OCI-LY7 (cell line): ENCODE measurements around the gene SLC22A9. TPM values are rescaled to one million over a fixed set of nuclear protein-coding genes. Genes with fewer than 3 reads are reported as not detected.
"Not testable (repeated sequence)": the region's sequence is repeated elsewhere in the genome, so short reads cannot be mapped to it uniquely, and the experiment has no call there.

Experiments
- BruUV-seq: library from RNA; stranded (reverse); fragments of 400-500 nt; replicated peaks from 2 replicates; lab custom pipeline; 2021; lab: Mats Ljungman, UMichigan
- CTCF ChIA-PET: fragments of 300-600 bp; sonication (Branson Sonifier 250); formaldehyde crosslinking; loops from one replicate; lab custom pipeline; 2022; ENCODE audit warnings: antibody characterized with exemption; ENCODE audit not compliant: unreplicated experiment; lab: Charles Lee
- POLR2A ChIA-PET: fragments of 300-600 bp; sonication (Branson Sonifier 250); formaldehyde crosslinking; loops from one replicate; lab custom pipeline; 2022; ENCODE audit warnings: antibody characterized with exemption; lab: Charles Lee
- DNase-seq: peaks from one replicate; pipeline ENCODE4 v3.0.0-alpha.2; 2015; ENCODE audit warnings: low spot score
- H2AFZ ChIP-seq: fragments of 200-600 bp; sonication (generic), shearing (Covaris generic); 2 replicates; pipeline ENCODE4 v1.6.1; 2014; ENCODE audit warnings: mild to moderate bottlenecking, antibody characterized with exemption, low read length, moderate library complexity
- H3K27ac ChIP-seq: fragments of 200-600 bp; sonication (generic); 2 replicates; pipeline ENCODE4 v1.5.1; 2014; ENCODE audit warnings: mixed run types, low read depth, mild to moderate bottlenecking, moderate library complexity, low read length, inconsistent platforms; ENCODE audit not compliant: poor library complexity, severe bottlenecking
- H3K36me3 ChIP-seq: fragments of 200-600 bp; sonication (generic); 2 replicates; pipeline ENCODE4 v1.6.1; 2014; ENCODE audit warnings: mild to moderate bottlenecking, antibody characterized with exemption, low read length, moderate library complexity, mixed read lengths; ENCODE audit not compliant: insufficient read depth
- H3K4me1 ChIP-seq: fragments of 200-600 bp; sonication (generic); 2 replicates; pipeline ENCODE4 v1.5.1; 2014; ENCODE audit warnings: mild to moderate bottlenecking, low read length; ENCODE audit not compliant: insufficient read depth, poor library complexity, severe bottlenecking
- H3K4me2 ChIP-seq: fragments of 200-600 bp; sonication (generic); 2 replicates; pipeline ENCODE4 v1.6.1; 2014; ENCODE audit warnings: mild to moderate bottlenecking, low read length
- H3K4me3 ChIP-seq: fragments of 200-600 bp; sonication (generic); 2 replicates; pipeline ENCODE4 v1.5.1; 2014; ENCODE audit warnings: mild to moderate bottlenecking, low read depth, low read length; ENCODE audit not compliant: poor library complexity, severe bottlenecking
- H3K79me2 ChIP-seq: fragments of 200-600 bp; sonication (generic); 2 replicates; pipeline ENCODE4 v1.6.1; 2016; ENCODE audit warnings: low read depth, mild to moderate bottlenecking, low read length, moderate library complexity, mixed read lengths; ENCODE audit not compliant: insufficient read depth
- H3K9me2 ChIP-seq: fragments of 200-600 bp; sonication (generic); 2 replicates; pipeline ENCODE4 v1.6.1; 2016; ENCODE audit warnings: mild to moderate bottlenecking, low read length, mixed read lengths; ENCODE audit not compliant: insufficient read depth
- H3K9me3 ChIP-seq: fragments of 200-600 bp; sonication (generic); 2 replicates; pipeline ENCODE4 v1.6.1; 2014; ENCODE audit warnings: mild to moderate bottlenecking, mixed run types, low read length, mixed read lengths
- H4K20me1 ChIP-seq: fragments of 200-600 bp; sonication (generic); 2 replicates; pipeline ENCODE4 v1.6.1; 2014; ENCODE audit warnings: mild to moderate bottlenecking, antibody characterized with exemption, low read length, moderate library complexity, mixed read lengths; ENCODE audit not compliant: insufficient read depth
- CTCF ChIP-seq: fragments of 200-600 bp; sonication (generic); conservative IDR thresholded peaks from 2 replicates; pipeline ENCODE4 v1.5.1; 2014; ENCODE audit warnings: mild to moderate bottlenecking, antibody characterized with exemption, low read length, moderate library complexity, mixed read lengths
- EZH2phosphoT487 ChIP-seq: fragments of 200-600 bp; sonication (generic); IDR thresholded peaks from 2 replicates; pipeline ENCODE4 v1.6.1; 2018; ENCODE audit warnings: low read depth, borderline replicate concordance, mild to moderate bottlenecking, mixed run types, antibody characterized with exemption, low read length, moderate library complexity, mixed read lengths
- intact Hi-C: fragments of 100-400 bp; cut with micrococcal nuclease; formaldehyde crosslinking; loops from one replicate; pipeline ENCODE4 v1.10.0; 2022; ENCODE audit not compliant: unreplicated experiment
- total RNA-seq, 2 experiments: library from RNA; depleted of rRNA in 1 of 2; stranded (reverse); fragments of >200 nt in 1 of 2; shearing (Covaris generic) in 1 of 2; gene quantifications; 2 replicates each; pipeline ENCODE4 v1.2.3, GENCODE V29; 2014 to 2022

Gene SLC22A9
- total RNA-seq, 2 experiments from 2014 or later, result not detected

- no peak for TF ChIP-seq CTCF
- no peak for TF ChIP-seq EZH2phosphoT487
- no peaks in the 10 kb centered on the region for H3K9me3 ChIP-seq
- ChIA-PET CTCF (no interaction called here), POLR2A (no interaction called here)
- no peaks in the 10 kb centered on the region for H3K36me3 ChIP-seq
- H3K4me1 ChIP-seq, result no peaks in the 10 kb centered on the region
- H3K79me2 ChIP-seq, result no peaks in the 10 kb centered on the region
- H2AFZ ChIP-seq, result no peak overlapping the region
- no peak overlapping the region for H3K4me2 ChIP-seq
- no peak overlapping the region for H3K4me3 ChIP-seq
- no peak overlapping the region for H3K27ac ChIP-seq
- no peak for DNase-seq
- intact Hi-C loops, result no loop called here
- H3K9me2 ChIP-seq, result no peaks in the 10 kb centered on the region
- no TSS peak for BruUV-seq
- H4K20me1 ChIP-seq, result no peaks in the 10 kb centered on the region
These were observed 47.7 kb downstream of the SLC22A9 start for GRCh38 chr11:63417174-63417852.

- intact Hi-C loops, result no loop called here
- POLR2A ChIA-PET, result no interaction called here
- no peaks in the 10 kb centered on the region for H3K4me1 ChIP-seq
- CTCF ChIA-PET, result no interaction called here
- no peaks in the 10 kb centered on the region for H3K79me2 ChIP-seq
- H3K27ac ChIP-seq, result no peak overlapping the region
- H3K9me2 ChIP-seq, result no peaks in the 10 kb centered on the region
- no peak overlapping the region for H2AFZ ChIP-seq
- H3K9me3 ChIP-seq, result no peaks in the 10 kb centered on the region
- no peak for DNase-seq
- no peak overlapping the region for H3K4me2 ChIP-seq
- TF ChIP-seq EZH2phosphoT487 (no peak), CTCF (0 out of 2 replicates have a peak, but pooled peaks have one; percentile 26)
- no peaks in the 10 kb centered on the region for H3K36me3 ChIP-seq
- no peak overlapping the region for H3K4me3 ChIP-seq
- BruUV-seq, result no TSS peak
- no peaks in the 10 kb centered on the region for H4K20me1 ChIP-seq
These were observed 58.5 kb downstream of the SLC22A9 start for GRCh38 chr11:63427971-63428508.

- CTCF ChIA-PET, intact Hi-C loops, BruUV-seq: not testable (repeated sequence)
These were observed 61.1 kb downstream of the SLC22A9 start for GRCh38 chr11:63430731-63431130.

GRCh38 chr11:63435351-63435750 lies 65.8 kb downstream of the SLC22A9 start:
- H3K36me3 ChIP-seq, H4K20me1 ChIP-seq, H3K9me2 ChIP-seq, H3K4me3 ChIP-seq, H3K4me2 ChIP-seq, H3K27ac ChIP-seq, DNase-seq, H2AFZ ChIP-seq, H3K4me1 ChIP-seq, POLR2A ChIA-PET, H3K9me3 ChIP-seq, intact Hi-C loops, H3K79me2 ChIP-seq, BruUV-seq, CTCF ChIA-PET: not testable (repeated sequence)

More at GRCh38 chr11:63430731-63431130, 61.1 kb downstream of the SLC22A9 start:
- H3K4me2 ChIP-seq, H4K20me1 ChIP-seq, H3K79me2 ChIP-seq, DNase-seq, H2AFZ ChIP-seq, POLR2A ChIA-PET, H3K36me3 ChIP-seq, H3K27ac ChIP-seq, H3K9me3 ChIP-seq, H3K4me3 ChIP-seq, H3K4me1 ChIP-seq, H3K9me2 ChIP-seq: not testable (repeated sequence)

- H3K27ac ChIP-seq, H3K4me3 ChIP-seq, BruUV-seq, H3K79me2 ChIP-seq, H3K9me3 ChIP-seq, H3K4me2 ChIP-seq, H3K9me2 ChIP-seq, H2AFZ ChIP-seq, H3K4me1 ChIP-seq, DNase-seq, intact Hi-C loops, H3K36me3 ChIP-seq, CTCF ChIA-PET, H4K20me1 ChIP-seq, POLR2A ChIA-PET: not testable (repeated sequence)
These were observed 66.2 kb downstream of the SLC22A9 start for GRCh38 chr11:63435831-63436230.
